ENCODE results near the gene WSB1.
"Not testable (repeated sequence)": the region's sequence is repeated elsewhere in the genome, so short reads cannot be mapped to it uniquely, and the experiment has no call there.

The WSB1 gene

DNA sequence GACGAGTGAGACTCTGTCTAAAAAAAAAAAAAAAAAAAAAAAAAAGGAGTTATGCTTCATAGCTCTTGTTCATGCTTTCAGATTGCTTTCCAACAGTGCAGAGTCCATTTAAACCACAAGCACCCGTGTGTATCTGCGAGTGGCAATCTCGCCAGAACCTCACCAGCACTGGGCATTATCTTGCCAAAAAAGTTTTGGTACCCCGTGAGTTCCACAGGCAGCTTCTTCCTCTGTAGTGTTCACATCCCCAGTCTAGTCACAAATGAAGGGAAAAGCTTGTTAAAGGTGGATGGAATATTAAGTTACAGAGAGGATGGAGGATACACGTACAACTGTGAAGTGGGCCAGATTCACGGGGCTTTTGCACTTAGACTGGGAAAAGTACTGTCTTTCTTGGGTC, 33.5 kb downstream of the WSB1 start:
- Mint-ChIP-seq H3K4me1 (ENCODE audit: low read depth) (peaks cover 57% of the 10 kb centered on the region), H3K9me3 (no peaks in the 10 kb centered on the region), H3K27me3 (no peaks in the 10 kb centered on the region), H3K27ac (no peak overlapping the region), H3K4me3 (no peak overlapping the region), H3K36me3 (ENCODE audit: low read depth) (no peaks in the 10 kb centered on the region)
- intact Hi-C loops (cut with micrococcal nuclease), result no loop called here

DNA sequence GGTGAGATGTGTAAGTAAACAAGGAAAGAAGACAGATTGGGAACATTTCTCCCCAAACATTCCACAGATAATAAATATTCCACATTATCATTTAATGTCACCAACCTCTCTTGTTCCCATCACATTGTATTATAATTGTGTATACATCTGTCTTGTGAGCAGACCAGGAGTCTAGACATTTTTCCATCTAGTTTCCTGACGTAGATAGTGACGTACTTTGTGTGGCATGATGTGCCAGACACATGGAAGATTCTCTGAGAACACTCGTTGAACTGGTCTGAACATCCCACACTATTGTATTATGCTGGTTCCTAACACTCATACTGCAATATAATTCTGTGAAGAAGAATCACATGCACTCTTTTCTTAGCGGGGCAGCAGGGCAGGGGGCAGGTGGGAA, 34.0 kb downstream of the WSB1 start:
- Mint-ChIP-seq H3K4me1 (ENCODE audit: low read depth) (peaks cover 57% of the 10 kb centered on the region), H3K27me3 (no peaks in the 10 kb centered on the region), H3K4me3 (no peak overlapping the region), H3K9me3 (no peaks in the 10 kb centered on the region), H3K36me3 (ENCODE audit: low read depth) (no peaks in the 10 kb centered on the region), H3K27ac (peak overlapping the region; percentile 28)
- intact Hi-C loops (cut with micrococcal nuclease), result no loop called here

DNA sequence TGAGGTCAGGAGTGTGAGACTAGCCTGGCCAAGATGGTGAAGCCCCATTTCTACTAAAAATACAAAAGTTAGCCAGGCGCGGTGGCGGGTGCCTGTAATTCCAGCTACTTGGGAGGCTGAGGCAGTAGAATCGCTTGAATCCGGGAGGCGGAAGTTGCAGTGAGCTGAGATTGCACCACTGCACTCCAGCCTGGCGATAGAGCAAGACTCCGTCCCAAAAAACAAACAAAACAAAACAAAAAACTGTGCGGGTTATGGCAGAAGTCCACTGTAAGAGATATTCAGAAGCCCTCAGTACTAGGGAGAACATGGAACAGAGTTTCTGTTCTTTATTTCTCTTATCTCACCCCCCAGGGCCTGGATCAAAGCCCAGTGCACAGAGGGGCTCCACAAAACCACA, 34.8 kb downstream of the WSB1 start:
- peaks cover 55% of the 10 kb centered on the region for H3K4me1 Mint-ChIP-seq (ENCODE audit: low read depth)
- H3K27me3 Mint-ChIP-seq; H3K36me3 Mint-ChIP-seq (ENCODE audit: low read depth); H3K4me3 Mint-ChIP-seq; H3K9me3 Mint-ChIP-seq; intact Hi-C loops (cut with micrococcal nuclease): not testable (repeated sequence)
- H3K27ac Mint-ChIP-seq, result peak overlapping the region; percentile 11

DNA sequence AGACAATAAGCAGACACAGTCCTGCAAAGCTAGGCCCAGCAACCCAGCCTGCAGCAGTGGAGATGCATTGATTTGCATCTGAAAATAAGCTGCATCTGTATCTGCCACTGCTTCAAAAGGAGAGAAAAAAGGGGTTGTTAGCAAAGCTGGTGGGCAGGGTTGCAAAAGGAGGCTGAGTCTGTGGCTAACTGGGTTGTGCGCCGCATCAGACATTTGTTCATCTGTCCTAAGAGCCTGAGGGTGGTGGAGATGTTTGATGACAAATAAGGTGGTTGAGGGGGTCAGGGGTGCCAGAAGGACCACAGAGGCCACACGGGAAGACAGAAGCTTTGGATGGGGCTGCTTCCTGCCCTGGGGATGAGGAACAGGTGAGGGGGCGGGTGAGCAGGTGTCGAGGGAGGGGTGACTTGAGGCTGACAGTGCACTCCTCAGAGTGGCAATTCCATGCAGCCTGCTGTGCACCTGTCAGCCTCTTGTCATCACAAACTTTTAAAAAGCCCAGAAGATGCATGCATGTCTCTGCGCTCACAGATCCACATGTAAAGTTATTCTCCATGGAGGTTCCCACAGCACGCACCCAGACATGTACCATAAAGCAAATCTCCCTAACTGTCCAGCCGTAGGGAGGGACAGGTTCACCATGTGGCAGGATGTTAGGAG, 35.4 kb downstream of the WSB1 start:
- intact Hi-C loops (cut with micrococcal nuclease), result no loop called here
- H3K36me3 Mint-ChIP-seq (ENCODE audit: low read depth), result no peaks in the 10 kb centered on the region
- H3K27ac Mint-ChIP-seq, result peak overlapping the region; percentile 11
- H3K4me3 Mint-ChIP-seq, result no peak overlapping the region
- no peaks in the 10 kb centered on the region for H3K9me3 Mint-ChIP-seq
- no peaks in the 10 kb centered on the region for H3K27me3 Mint-ChIP-seq
- H3K4me1 Mint-ChIP-seq (ENCODE audit: low read depth), result peaks cover 55% of the 10 kb centered on the region

DNA sequence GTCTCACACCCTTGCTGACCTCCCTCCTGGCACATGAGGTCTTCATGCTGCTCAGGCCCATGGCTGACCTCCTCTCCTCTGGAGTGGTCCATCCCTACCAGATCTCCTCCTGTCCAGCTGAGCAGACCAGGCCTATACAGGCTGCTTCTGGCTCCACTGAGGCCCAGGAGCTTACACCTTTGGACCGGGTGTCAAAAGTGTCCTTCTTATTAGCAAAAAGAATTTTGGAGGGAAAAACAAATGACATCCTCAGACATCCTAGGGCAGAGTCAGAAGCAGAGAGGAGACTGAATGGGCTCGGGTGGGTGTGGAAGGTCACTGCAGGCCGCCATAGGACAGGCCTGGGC, 38.1 kb downstream of the WSB1 start:
- H3K27ac Mint-ChIP-seq, result peak overlapping the region; percentile 92
- H3K27me3 Mint-ChIP-seq, result no peaks in the 10 kb centered on the region
- H3K9me3 Mint-ChIP-seq, result no peaks in the 10 kb centered on the region
- H3K4me1 Mint-ChIP-seq (ENCODE audit: low read depth), result peaks cover 54% of the 10 kb centered on the region
- H3K36me3 Mint-ChIP-seq (ENCODE audit: low read depth), result no peaks in the 10 kb centered on the region
- intact Hi-C loops (cut with micrococcal nuclease), result loop anchor here (1.0 to 5.0 kb wide), 5 partner anchors 17 to 135 kb away; partner anchors contain the start of gene WSB1
- peak overlapping the region; percentile 73 for H3K4me3 Mint-ChIP-seq

DNA sequence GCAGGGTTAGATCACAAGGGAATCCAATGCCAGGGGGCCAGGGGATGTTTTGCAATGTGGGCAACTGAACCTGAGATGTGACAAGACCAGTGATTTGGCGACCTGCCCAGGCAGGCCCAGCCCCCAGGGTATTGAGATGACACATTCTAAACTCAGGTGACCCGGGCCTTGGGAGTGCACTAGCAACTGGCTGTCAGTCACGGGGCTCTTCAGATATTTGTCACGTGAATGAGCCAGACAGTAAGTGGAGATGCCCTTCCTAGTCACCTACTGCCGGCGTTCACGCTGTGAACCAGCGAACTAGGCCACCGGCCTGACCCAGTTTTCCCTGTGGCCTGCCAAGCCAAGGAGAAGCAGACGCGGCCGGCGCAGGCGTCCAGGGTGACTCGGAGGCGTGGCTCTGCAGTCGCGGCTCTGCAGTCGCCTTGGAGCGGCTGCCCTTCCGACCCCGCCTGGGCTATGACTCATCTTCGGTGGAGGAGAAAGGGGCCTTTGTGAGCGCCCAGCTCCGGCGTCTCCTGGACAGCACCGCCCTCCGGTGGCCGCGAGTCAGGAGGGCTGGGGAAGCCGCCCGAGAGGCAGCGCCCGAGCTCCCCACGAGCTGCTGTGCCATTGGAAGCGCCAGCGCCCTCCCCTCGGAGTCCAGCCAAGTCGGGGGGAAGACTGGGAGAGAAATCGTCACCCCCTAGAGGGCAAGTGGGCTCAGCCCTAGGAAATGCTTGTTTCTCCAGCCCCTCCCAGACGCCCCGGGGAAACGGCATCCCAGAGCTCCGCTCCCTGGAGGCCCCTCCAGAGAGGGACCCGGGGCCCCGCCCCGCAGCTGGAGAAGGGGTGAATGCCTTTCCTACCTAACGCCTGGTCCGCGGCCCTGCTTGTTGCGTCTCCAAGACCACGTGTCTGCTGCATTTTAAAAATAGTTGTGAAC, 38.8 kb downstream of the WSB1 start:
- H3K9me3 Mint-ChIP-seq, result no peaks in the 10 kb centered on the region
- intact Hi-C loops (cut with micrococcal nuclease), result loop anchor here (1.0 to 5.0 kb wide), 5 partner anchors 16 to 136 kb away; partner anchors contain the start of gene WSB1
- no peaks in the 10 kb centered on the region for H3K36me3 Mint-ChIP-seq (ENCODE audit: low read depth)
- H3K4me3 Mint-ChIP-seq, result peak overlapping the region; percentile 73
- H3K27ac Mint-ChIP-seq, result peak overlapping the region; percentile 92
- no peaks in the 10 kb centered on the region for H3K27me3 Mint-ChIP-seq
- peaks cover 61% of the 10 kb centered on the region for H3K4me1 Mint-ChIP-seq (ENCODE audit: low read depth)

DNA sequence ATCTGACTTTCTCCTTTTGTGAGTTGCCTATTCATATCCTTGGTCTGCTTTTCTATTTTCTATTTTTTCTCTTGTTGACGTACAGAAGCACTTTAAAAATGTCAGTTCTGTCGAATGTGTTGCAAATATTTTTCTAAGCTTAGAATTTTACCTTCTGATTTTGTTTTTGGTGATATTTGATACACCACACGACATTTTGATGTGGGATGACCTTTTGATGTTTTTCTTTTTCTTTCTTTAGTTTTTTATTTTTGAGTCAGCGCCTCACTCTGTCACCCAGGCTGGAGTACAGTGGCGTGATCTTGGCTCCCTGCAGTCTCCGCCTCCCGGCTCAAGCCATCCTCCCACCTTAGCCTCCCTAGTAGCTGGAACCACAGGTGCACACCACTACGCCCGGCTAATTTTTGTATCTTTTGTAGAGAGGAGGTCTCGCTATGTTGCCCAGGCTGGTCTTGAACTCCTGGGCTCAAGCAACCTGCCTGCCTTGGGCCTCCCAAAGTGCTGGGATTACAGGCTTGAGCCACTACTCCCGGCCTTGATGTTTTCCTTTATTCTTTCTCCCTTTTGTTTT, 39.6 kb downstream of the WSB1 start:
- intact Hi-C loops (cut with micrococcal nuclease), result loop anchor here (2.0 to 5.0 kb wide), 4 partner anchors 15 to 137 kb away; partner anchors contain the start of gene WSB1
- H3K9me3 Mint-ChIP-seq, result no peaks in the 10 kb centered on the region
- no peaks in the 10 kb centered on the region for H3K27me3 Mint-ChIP-seq
- H3K4me3 Mint-ChIP-seq, result peak overlapping the region; percentile 73
- H3K36me3 Mint-ChIP-seq (ENCODE audit: low read depth), result no peaks in the 10 kb centered on the region
- peaks cover 66% of the 10 kb centered on the region for H3K4me1 Mint-ChIP-seq (ENCODE audit: low read depth)
- H3K27ac Mint-ChIP-seq, result peak overlapping the region; percentile 92

DNA sequence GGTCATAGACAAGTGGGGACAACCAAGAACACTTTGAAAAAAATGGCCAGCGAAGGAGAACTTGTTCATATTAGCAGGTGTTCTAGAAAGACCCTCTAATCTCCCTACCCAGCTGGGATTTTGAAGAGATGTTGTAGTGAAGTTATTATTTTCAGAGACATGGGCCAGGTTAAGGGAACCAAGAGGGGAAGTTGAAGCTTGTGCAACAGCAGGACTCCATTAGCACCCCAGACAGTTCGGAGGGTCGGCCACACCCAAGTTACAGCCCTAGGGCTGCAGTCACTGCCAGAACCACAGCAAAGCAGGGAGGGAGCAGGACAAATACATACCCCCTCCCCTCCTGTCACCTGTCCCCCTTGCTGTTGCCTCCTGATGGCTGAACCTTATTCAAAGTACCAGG, 42.3 kb downstream of the WSB1 start:
- Mint-ChIP-seq H3K4me3 (no peak overlapping the region), H3K27ac (peak overlapping the region; percentile 79)
- intact Hi-C loops (cut with micrococcal nuclease), result no loop called here

DNA sequence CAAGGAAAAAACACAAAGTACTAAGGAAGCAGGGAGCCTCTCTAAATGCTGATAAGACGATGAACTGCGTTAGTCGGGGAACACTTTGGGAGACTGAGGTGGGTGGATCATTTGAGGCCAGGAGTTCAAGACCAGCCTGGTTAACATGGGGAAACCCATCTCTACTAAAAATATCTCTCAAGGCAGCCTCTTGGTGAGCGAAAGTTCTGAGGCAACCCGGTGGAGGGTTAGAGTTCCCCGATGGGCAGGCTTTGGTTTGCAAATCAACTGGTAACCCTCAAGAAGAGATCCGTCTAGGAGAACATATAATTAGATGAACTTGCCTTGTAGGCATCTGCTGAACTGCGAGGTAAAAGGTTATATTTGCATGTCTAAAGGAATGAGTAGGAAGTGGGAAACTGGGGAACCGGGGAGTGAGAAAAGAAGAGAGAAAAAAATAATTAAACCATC, 44.6 kb downstream of the WSB1 start:
- Mint-ChIP-seq H3K27me3 (no peaks in the 10 kb centered on the region), H3K4me3 (no peak overlapping the region), H3K9me3 (no peaks in the 10 kb centered on the region), H3K27ac (no peak overlapping the region), H3K4me1 (ENCODE audit: low read depth) (peaks cover 68% of the 10 kb centered on the region), H3K36me3 (ENCODE audit: low read depth) (no peaks in the 10 kb centered on the region)
- intact Hi-C loops (cut with micrococcal nuclease), result no loop called here

More for the DNA sequence above, 42.3 kb downstream of the WSB1 start:
- no peaks in the 10 kb centered on the region for H3K9me3 Mint-ChIP-seq
- no peaks in the 10 kb centered on the region for H3K27me3 Mint-ChIP-seq
- H3K4me1 Mint-ChIP-seq (ENCODE audit: low read depth), result peaks cover 81% of the 10 kb centered on the region
- no peaks in the 10 kb centered on the region for H3K36me3 Mint-ChIP-seq (ENCODE audit: low read depth)

DNA sequence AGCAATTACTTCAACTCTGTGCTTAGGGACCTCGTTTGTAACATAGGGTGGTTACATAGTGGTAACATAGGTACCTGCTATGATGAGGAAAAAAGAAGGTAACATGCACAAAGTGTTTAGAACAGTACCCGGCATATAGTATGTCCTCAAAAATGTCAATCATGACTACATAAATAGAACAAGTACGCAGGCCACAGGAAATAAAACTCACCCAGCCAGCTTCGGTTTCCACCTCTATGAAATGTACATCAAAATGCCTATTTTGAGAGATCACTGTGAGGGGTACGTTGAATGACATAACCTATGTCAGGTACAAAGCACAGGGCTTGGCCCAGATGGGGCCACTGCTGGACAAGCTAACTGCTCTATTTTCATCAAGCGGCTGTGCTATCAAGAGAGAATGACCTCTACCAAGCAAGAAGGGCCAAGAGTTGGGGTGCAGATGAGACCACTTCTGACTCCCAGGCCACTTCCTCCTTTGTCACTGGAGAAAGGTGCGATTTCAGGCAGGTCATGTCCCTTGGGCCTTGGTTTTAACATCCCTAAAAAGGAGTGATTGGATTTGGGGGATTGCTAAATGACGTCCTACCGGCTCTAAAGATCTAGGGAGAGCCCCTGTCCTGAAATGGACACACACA, 45.4 kb downstream of the WSB1 start:
- intact Hi-C loops (cut with micrococcal nuclease), result no loop called here
- Mint-ChIP-seq H3K27ac (peak overlapping the region; percentile 31), H3K27me3 (no peaks in the 10 kb centered on the region), H3K36me3 (ENCODE audit: low read depth) (no peaks in the 10 kb centered on the region), H3K4me1 (ENCODE audit: low read depth) (peaks cover 68% of the 10 kb centered on the region), H3K4me3 (no peak overlapping the region), H3K9me3 (no peaks in the 10 kb centered on the region)

DNA sequence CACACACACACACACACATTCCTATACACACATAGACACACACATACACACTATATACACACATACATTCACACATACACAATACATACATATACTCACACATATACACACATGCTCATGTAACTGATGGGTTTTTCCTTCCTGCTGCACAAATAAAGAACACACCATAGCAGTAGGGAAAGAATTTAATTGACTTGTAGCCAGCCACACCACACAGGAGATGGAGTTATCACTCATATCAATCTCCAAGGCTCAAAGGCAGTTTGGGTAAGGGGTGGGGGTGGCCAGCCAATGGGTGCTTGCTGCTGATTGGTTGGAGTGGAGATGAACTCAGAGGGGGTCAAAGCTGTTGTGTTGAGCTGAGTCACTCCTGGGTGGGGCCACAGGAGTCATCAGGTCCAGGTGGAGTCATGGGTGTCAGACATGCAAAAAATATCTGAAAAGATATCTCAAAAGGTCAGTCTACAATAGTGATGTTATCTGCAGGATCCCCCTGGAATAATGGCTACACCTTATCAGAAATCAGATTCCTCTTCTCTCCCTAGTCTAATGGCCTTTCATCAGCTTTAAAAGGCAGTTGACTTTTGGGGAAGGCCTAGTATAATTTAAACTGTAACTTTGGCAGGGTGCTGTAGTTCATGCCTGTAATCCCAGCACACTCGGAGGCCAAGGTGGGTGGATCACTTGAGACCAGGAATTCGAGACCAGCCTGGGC, 46.1 kb downstream of the WSB1 start:
- no peaks in the 10 kb centered on the region for H3K27me3 Mint-ChIP-seq
- intact Hi-C loops (cut with micrococcal nuclease), result no loop called here
- H3K9me3 Mint-ChIP-seq, result no peaks in the 10 kb centered on the region
- no peak overlapping the region for H3K4me3 Mint-ChIP-seq
- no peaks in the 10 kb centered on the region for H3K36me3 Mint-ChIP-seq (ENCODE audit: low read depth)
- H3K27ac Mint-ChIP-seq, result peak overlapping the region; percentile 31
- H3K4me1 Mint-ChIP-seq (ENCODE audit: low read depth), result peaks cover 68% of the 10 kb centered on the region

DNA sequence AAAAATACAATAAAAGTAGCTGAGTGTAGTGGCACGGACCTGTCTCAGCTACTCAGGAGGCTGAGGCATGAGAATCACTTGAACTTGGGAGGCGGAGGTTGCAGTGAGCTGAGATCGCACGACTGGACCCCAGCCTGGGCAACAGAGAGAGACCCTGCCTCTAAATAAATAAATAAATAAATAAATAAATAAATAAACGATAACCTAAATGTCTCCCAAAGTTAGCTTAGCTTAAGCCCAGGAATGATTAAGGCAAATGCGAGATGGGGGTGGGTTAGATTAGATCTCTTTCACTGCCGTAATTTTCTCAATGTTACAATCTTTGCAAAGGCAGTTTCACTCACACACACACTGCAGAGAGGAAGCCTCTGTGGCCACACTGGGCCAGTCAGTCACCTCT, 46.7 kb downstream of the WSB1 start:
- H3K4me3 Mint-ChIP-seq, result no peak overlapping the region
- H3K9me3 Mint-ChIP-seq, result no peaks in the 10 kb centered on the region
- peaks cover 68% of the 10 kb centered on the region for H3K4me1 Mint-ChIP-seq (ENCODE audit: low read depth)
- intact Hi-C loops (cut with micrococcal nuclease), result no loop called here
- no peaks in the 10 kb centered on the region for H3K27me3 Mint-ChIP-seq
- peak overlapping the region; percentile 20 for H3K27ac Mint-ChIP-seq
- no peaks in the 10 kb centered on the region for H3K36me3 Mint-ChIP-seq (ENCODE audit: low read depth)

DNA sequence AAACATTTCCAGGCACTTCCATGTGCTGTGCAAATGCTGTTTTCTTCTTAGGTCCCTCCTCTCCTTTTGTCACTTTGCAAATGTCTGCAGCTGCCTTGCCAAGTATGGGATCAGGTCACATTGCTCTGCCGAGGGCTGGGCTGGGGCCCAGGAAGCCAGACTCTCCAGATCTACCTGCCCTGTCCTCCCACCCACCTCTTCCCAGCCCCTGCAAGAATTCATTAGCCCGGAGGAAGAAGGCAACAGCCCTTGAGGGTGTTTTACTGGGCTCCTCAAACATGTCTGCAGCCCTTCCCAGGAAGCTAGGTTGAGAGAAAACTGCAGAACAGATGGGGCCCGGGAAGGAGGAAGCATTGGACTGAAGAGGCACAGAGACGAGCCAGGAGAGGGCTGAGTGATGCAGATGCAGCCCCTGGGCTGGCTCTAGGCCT, 47.1 kb downstream of the WSB1 start:
- Mint-ChIP-seq H3K36me3 (ENCODE audit: low read depth) (no peaks in the 10 kb centered on the region), H3K4me3 (no peak overlapping the region)
- intact Hi-C loops (cut with micrococcal nuclease), result no loop called here

More for the DNA sequence above, 47.1 kb downstream of the WSB1 start:
- H3K27ac Mint-ChIP-seq, result peak overlapping the region; percentile 20
- H3K9me3 Mint-ChIP-seq, result no peaks in the 10 kb centered on the region
- H3K4me1 Mint-ChIP-seq (ENCODE audit: low read depth), result peaks cover 64% of the 10 kb centered on the region
- H3K27me3 Mint-ChIP-seq, result no peaks in the 10 kb centered on the region

Data from dendritic cell treated with granulocyte-macrophage colony-stimulating factor and Interleukin-4, amounts not matched to agents 40 ng/mL and 50 ng/mL, for 4 days (primary cell).